BLaER1 (cell line): ENCODE measurements around the gene CFAP65.

ENCODE experiments used
- H3K27ac ChIP-seq: shearing (Covaris generic); formaldehyde crosslinking; 2 replicates; pipeline ENCODE4 v1.8.1; 2022
- H3K27me3 ChIP-seq: shearing (Covaris generic); formaldehyde crosslinking; 2 replicates; pipeline ENCODE4 v1.8.1; 2022
- H3K36me3 ChIP-seq: shearing (Covaris generic); formaldehyde crosslinking; 2 replicates; pipeline ENCODE4 v1.8.1; 2022
- H3K4me1 ChIP-seq: shearing (Covaris generic); formaldehyde crosslinking; 2 replicates; pipeline ENCODE4 v1.8.1; 2022
- H3K4me2 ChIP-seq: shearing (Covaris generic); formaldehyde crosslinking; 2 replicates; pipeline ENCODE4 v1.8.1; 2022
- H3K4me3 ChIP-seq: shearing (Covaris generic); formaldehyde crosslinking; 2 replicates; pipeline ENCODE4 v1.8.1; 2022
- H3K9ac ChIP-seq: shearing (Covaris generic); formaldehyde crosslinking; 2 replicates; pipeline ENCODE4 v1.8.1; 2022
- H3K9me3 ChIP-seq: shearing (Covaris generic); formaldehyde crosslinking; 2 replicates; pipeline ENCODE4 v1.8.1; 2022
- H4K20me1 ChIP-seq: shearing (Covaris generic); formaldehyde crosslinking; 2 replicates; pipeline ENCODE4 v1.8.1; 2022
- Cebpa-rat ChIP-seq: shearing (Covaris generic); IDR thresholded peaks from 2 replicates; pipeline ENCODE4 v1.8.1; 2022

Gene CFAP65

DNA sequence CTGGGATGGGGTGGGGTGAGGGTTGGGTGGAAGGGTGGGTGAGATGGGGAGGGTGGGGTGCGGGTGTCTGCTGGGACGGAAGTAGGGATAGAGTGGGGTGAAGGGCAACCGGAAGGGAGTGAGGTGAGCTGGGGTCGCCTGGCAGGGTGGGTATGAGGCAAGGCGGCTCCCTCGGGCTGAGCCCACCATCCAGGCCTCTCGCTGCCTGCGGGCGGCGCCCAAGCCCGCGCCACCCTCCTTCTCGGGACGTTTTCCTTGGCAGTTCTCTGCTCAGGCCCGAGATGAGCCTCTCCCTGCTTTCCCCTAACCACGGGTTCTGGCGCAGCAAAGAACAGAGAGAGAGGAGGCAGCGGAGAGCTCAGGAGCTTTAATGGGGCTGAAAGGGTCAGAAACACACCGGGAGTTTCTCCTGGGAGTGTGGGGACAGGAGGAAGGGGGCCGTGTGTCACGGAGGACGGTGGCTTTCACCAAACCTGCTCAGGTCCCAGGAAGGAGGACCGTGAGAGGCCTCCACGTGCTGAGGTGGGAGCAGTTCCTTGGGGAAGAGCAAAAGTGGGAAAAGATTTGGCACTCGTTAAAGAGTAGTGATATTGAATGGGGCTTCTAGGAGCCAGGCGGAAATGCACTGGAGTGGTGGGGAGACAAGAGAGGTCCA, 60.5 kb downstream of the CFAP65 start:
- H3K4me1 ChIP-seq: peaks cover 9% of the 10 kb centered on the region
- peaks cover 85% of the 10 kb centered on the region for H3K27me3 ChIP-seq
- H4K20me1 ChIP-seq: peaks cover 46% of the 10 kb centered on the region
- no peak overlapping the region for H3K4me3 ChIP-seq
- no peak for TF ChIP-seq Cebpa-rat
- H3K36me3 ChIP-seq: no peaks in the 10 kb centered on the region
- no peak overlapping the region for H3K4me2 ChIP-seq
- no peak overlapping the region for H3K27ac ChIP-seq
- H3K9me3 ChIP-seq: peaks cover 10% of the 10 kb centered on the region; the same call in 1 of the 2 replicates
- H3K9ac ChIP-seq: no peak overlapping the region

DNA sequence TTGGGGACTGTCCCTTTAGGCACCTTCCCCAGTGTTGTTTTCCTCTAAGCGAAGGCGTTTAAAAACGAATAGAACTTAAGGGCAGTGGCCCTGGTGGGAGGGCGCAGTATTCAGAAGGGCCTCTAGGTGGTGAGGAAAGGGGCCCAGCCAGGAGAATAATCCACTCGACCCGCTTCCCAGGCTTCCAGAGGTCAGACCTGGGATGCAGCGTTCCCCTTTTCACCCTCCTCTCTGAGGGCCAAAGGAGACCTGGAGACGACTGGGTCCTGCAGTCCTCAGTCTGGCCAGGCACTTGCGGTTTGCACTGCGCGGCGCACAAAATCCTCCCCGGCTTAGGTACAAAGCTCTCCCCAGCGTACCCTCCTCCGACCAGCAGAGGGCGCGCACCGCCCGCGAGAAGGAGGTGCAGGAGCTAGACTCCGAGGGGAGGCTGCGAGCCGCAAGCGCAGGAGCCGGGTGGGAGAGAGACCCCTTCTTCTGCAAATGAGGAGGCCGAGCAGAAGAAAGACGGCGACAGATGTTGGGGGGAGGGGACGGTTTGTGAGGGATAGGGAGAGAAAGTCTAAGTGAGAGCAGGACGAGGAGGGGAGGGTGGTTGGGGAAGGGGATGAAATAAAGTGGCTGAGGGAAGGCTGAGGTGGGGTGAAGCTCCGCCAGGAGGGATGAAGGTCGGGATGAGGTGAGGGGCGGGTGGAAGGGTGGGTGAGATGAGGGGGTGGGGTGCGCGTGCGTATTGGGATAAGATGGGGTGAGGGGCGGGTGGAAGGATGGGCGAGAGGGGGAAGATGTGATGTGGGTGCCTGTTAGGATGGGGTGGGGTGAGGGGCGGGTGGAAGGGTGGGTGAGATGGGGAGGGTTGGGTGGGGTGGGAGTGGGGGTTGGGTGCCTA, 61.2 kb downstream of the CFAP65 start:
- Histone ChIP-seq H3K36me3 (no peaks in the 10 kb centered on the region), H3K9me3 (peaks cover 10% of the 10 kb centered on the region; the same call in 1 of the 2 replicates), H3K27ac (no peak overlapping the region), H3K4me2 (peak overlapping the region; percentile 57), H4K20me1 (peaks cover 42% of the 10 kb centered on the region), H3K27me3 (peaks cover 84% of the 10 kb centered on the region), H3K4me3 (peak overlapping the region; percentile 12; the same call in 1 of the 2 replicates), H3K4me1 (peaks cover 9% of the 10 kb centered on the region), H3K9ac (no peak overlapping the region)
- no peak for TF ChIP-seq Cebpa-rat

GRCh38 chr2:218975060-218975777, 66.1 kb downstream of the CFAP65 start:
- Histone ChIP-seq H3K36me3 (no peaks in the 10 kb centered on the region), H3K27me3 (peaks cover 50% of the 10 kb centered on the region), H4K20me1 (no peaks in the 10 kb centered on the region)

GRCh38 chr2:218970894-218971293, 70.4 kb downstream of the CFAP65 start:
- H3K4me3 ChIP-seq: no peak overlapping the region
- H3K9ac ChIP-seq: no peak overlapping the region
- no peak for TF ChIP-seq Cebpa-rat
- no peaks in the 10 kb centered on the region for H3K36me3 ChIP-seq
- H3K27me3 ChIP-seq: peaks cover 20% of the 10 kb centered on the region; the same call in 1 of the 2 replicates
- H3K4me1 ChIP-seq: no peaks in the 10 kb centered on the region
- no peak overlapping the region for H3K4me2 ChIP-seq
- no peaks in the 10 kb centered on the region; the same call in 1 of the 2 replicates for H4K20me1 ChIP-seq
- H3K9me3 ChIP-seq: no peaks in the 10 kb centered on the region
- no peak overlapping the region for H3K27ac ChIP-seq

More at GRCh38 chr2:218975060-218975777, 66.1 kb downstream of the CFAP65 start:
- H3K4me1 ChIP-seq: no peaks in the 10 kb centered on the region
- H3K9ac ChIP-seq: no peak overlapping the region
- H3K4me2 ChIP-seq: no peak overlapping the region
- no peak for TF ChIP-seq Cebpa-rat
- H3K9me3 ChIP-seq: no peaks in the 10 kb centered on the region
- H3K27ac ChIP-seq: no peak overlapping the region
- no peak overlapping the region for H3K4me3 ChIP-seq

- Histone ChIP-seq H3K27me3 (peaks cover 52% of the 10 kb centered on the region), H3K9ac (no peak overlapping the region), H3K9me3 (no peaks in the 10 kb centered on the region; the same call in 1 of the 2 replicates), H4K20me1 (peaks cover 28% of the 10 kb centered on the region), H3K4me2 (no peak overlapping the region), H3K4me1 (peaks cover 10% of the 10 kb centered on the region), H3K27ac (no peak overlapping the region), H3K4me3 (no peak overlapping the region), H3K36me3 (no peaks in the 10 kb centered on the region)
- no peak for TF ChIP-seq Cebpa-rat
These were observed 77.1 kb downstream of the CFAP65 start for GRCh38 chr2:218964041-218964771.

DNA sequence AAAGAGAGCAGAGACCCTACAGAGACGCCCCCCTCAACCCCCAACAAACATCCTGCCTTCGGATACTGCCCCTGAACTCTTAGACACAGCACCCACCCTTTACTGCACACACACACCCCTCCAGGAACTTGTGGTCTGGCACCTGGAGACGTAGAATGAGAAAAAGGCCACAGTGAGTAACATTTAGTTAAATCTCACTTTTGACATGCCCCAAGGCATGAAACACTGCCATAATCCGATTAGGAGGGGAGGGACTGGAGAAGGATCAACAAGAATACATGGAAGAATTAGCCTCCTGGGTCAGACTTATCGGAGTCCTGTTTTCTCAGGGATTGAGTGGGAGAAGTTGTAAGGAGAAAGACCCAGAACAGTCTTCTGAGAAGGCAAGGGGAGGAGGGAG, 77.7 kb downstream of the CFAP65 start:
- H3K4me1 ChIP-seq: peaks cover 16% of the 10 kb centered on the region
- H4K20me1 ChIP-seq: peaks cover 28% of the 10 kb centered on the region
- H3K9me3 ChIP-seq: no peaks in the 10 kb centered on the region; the same call in 1 of the 2 replicates
- H3K4me2 ChIP-seq: no peak overlapping the region
- no peak overlapping the region for H3K9ac ChIP-seq
- no peak overlapping the region for H3K27ac ChIP-seq
- H3K27me3 ChIP-seq: peaks cover 52% of the 10 kb centered on the region
- no peaks in the 10 kb centered on the region for H3K36me3 ChIP-seq
- H3K4me3 ChIP-seq: no peak overlapping the region
- no peak for TF ChIP-seq Cebpa-rat

GRCh38 chr2:218962859-218963492, 78.3 kb downstream of the CFAP65 start:
- H3K9ac ChIP-seq: no peak overlapping the region
- H3K27ac ChIP-seq: no peak overlapping the region
- no peaks in the 10 kb centered on the region for H3K36me3 ChIP-seq
- peaks cover 28% of the 10 kb centered on the region for H4K20me1 ChIP-seq
- no peak for TF ChIP-seq Cebpa-rat
- peaks cover 19% of the 10 kb centered on the region for H3K4me1 ChIP-seq
- no peak overlapping the region for H3K4me2 ChIP-seq
- H3K4me3 ChIP-seq: no peak overlapping the region
- no peaks in the 10 kb centered on the region; the same call in 1 of the 2 replicates for H3K9me3 ChIP-seq
- H3K27me3 ChIP-seq: peaks cover 52% of the 10 kb centered on the region

- Histone ChIP-seq H3K4me1 (peaks cover 19% of the 10 kb centered on the region), H3K27ac (no peak overlapping the region), H4K20me1 (peaks cover 28% of the 10 kb centered on the region), H3K36me3 (no peaks in the 10 kb centered on the region), H3K4me2 (no peak overlapping the region), H3K9me3 (no peaks in the 10 kb centered on the region; the same call in 1 of the 2 replicates), H3K4me3 (no peak overlapping the region), H3K9ac (no peak overlapping the region), H3K27me3 (peaks cover 52% of the 10 kb centered on the region)
- no peak for TF ChIP-seq Cebpa-rat
These were observed 79.4 kb downstream of the CFAP65 start for GRCh38 chr2:218961651-218962570.
